ENCODE results near the gene IRF5.
"Not testable (repeated sequence)": the region's sequence is repeated elsewhere in the genome, so short reads cannot be mapped to it uniquely, and the experiment has no call there.

IRF5 gene

DNA sequence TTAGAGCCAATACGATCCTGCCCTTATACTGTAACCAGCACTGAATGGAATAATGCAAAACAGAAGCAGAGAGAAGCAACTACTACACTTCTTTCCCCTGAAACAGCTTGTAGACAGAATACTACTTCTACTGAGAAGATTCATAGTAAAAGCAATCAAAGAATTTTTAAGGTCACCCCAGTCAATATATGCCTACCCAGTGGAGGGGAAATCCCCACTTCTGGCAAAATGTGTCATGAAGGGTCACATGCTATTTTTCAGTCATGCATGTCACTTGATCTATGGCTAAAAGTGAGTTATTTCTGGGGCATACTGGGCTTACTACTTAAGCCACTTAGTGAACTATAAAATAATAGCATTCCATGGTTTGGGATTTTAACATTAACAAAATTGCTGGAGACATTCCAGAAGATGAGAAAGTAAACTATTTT, 25.6 kb downstream of the IRF5 start:
- DNase-seq: peak; percentile 11 to 30

DNA sequence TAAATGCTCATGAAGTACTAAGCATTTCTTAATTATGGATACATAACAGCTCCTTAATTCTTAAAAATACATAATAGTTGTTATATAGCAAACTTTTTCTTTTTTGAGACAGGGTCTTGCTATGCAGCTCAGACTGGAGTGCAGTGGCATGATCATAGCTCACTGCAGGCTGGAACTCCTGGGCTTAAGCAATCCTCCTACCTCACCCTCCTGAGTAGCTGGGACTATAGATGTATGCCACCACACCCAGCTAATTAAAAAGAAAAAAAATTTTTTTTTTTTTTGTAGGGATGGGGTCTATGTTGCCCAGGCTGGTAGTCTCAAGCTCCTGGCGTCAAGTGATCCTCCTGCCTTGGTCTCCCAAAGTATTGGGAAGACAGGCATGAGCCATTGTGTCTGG, 30.9 kb downstream of the IRF5 start:
- DNase-seq: no peak

DNA sequence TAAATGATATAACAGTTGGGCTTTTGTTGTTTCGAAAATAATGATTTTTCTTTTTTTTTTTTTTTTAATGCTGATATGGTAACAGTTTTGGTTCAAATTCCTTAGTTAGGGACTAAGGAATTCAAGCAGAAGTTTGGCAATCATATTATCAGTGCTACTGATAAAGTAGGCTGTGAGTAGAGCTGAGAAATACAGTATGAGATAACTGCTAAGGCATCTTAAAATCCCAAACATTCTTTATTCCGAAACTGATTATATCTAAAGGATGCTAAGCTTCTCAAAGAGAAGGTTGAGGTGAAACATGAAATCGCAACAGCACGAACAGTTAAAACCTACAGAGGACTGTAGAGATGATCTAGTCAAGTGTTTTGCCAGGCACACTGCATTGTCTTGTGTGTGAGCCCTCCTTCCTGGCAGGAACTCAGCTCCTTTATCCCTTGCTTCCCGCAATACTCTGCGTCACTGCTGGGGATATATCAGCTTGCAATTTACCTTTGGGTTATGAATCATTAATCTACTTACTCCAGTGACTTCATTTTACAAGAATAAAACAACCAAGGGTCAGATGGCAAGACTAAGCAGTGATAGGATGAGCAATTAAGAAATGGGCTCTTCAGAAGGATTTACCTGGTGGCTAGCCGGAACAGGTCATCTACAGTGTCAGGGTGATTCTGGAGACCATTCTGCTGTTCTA, 36.7 kb downstream of the IRF5 start:
- DNase-seq: no peak

DNA sequence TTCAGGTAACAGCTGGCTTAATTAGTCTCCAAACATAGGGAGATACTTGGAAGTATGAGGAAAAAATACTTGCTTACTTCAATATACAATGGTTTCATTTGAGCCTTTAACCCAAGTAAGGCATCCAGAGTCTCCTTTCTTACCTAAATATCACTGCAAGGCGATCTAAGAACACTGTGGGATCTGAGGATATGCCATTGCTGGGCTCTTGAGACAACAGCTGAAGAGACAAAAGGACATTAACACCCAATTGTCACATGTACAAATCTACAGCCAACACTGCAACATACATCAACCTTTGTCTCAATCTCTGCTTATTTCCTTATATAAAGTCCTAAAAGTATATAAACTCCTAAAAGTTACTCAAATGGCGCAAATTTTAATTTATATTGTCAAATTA, 44.4 kb downstream of the IRF5 start:
- no peak for DNase-seq

DNA sequence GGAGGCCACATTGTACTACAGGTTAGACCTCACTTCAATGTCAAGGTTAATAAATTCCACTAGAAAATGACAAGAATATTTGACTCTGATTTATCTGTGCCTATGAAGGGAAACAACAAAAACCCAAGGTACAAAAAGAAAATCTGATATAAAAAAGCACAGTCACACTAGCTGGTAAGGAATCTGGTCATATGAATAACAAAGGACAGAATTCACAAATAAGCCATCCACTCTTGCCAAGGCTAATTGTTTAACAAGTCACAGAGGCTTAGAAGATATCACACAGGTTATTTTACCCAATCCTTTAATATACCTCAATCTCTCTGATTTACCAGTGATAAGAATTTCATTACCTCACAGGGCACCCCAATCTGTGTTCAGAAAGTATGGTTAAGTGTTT, 47.9 kb downstream of the IRF5 start:
- no peak for DNase-seq

DNA sequence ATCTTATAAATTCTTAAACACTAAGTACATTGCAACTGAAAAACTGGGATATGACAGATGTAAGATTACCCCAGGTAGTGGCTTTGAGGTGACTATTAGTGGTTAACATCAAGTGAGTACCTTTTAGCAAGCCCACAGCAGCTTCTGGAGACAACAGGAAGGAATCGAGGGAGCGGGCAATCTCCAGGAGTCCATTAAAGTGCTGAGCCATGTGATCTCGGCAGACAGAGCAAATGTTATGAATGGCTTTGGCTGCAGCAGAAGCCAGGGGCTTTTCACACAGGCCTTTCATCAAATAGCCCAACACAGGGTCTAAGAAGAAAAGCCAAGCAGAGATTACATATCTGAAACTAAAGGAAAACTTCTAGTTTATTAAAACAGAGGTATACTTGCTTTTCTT, 48.9 kb downstream of the IRF5 start:
- no peak for DNase-seq

DNA sequence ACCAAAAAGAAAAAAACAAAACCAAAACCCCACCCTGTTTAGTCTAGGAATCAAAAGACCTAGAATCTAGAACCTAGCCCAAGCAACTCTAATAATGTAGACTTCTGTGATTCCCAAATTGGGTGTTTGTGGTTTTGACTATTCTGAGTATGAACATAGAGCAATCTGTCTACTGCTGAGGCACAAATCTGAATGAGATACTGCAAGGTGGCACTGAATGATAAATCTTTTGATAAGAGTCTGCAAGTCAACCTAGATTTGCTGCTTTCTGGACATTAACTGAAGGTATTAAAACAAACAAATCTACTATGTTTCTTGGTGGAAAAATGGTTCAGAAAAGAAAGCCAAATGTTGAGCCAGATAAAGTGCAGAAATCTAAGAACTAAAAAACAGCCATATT, 50.6 kb downstream of the IRF5 start:
- DNase-seq: no peak

DNA sequence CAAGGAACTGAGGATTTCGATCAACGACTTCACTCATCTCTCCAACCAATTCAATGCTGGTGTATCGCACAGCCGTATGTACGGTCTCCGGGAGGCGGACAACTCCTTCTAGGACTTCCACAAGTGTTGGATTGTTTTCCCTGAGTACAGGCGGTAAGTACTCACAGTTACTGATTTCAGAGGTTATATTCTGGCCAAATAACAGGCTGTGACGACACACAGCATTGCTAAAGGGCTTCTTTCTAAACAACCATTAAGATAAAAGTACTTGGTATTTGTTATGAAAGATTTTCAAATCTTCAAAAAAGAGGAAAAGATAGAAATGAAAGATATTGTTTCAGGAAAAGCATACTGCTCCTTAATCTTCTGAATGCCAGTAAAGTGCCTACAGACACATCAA, 52.2 kb downstream of the IRF5 start:
- DNase-seq: no peak

DNA sequence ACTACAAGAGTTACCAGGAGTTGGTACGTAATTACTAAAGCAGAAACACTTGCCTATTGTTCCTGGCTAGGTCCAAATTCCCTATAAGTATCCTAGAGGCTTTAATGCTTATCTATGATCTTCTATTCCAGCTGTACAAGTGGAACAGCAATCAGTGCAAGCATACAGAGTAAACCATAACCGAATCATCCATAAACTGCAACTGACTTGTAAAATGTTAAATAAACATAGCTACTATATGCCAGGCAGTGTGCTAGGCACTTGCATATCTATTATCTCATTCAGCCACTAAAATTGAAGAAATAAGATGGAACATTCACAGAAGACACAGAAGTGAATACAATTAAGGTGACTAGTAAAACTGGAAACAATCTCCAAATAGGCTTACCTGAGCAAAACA, 55.7 kb downstream of the IRF5 start:
- no peak for DNase-seq

DNA sequence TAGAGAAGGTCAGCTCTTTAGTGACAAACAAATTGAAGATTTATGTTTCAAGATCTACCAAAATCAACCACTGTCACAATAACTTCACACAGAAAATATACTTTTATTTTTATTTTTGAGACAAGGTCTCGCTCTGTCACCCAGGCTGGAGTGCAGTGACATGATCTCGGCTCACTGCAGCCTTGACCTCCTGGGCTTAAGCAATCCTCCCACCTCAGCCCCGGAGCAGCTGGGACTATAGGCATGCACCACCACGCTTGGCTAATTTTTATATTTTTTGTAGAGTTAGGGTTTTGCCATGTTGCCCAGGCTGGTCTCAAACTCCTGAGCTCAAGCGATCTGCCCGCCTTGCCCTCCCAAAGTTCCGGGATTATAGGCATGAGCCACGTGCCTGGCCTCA, 56.8 kb downstream of the IRF5 start:
- not testable (repeated sequence) for DNase-seq

DNA sequence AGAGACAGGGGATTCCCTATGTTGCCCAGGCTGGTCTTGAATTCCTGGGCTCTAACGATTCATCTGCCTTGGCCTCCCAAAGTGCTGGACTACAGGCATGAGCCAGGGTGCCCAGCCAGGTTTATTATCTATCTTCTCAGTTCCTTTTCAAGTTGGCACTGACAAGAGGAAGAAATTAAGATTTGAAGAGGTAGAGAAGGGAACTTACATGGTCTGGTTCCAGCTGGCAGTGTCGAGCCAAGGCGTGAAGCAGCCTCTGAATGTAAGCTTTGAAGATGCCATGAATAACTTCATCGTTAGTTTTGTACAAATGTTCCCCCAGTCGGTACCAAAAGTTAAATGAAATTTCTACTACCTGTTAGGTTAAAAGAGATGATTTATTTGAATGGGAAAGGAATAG, 59.5 kb downstream of the IRF5 start:
- DNase-seq: no peak
